Hindlimb muscle (tissue), 1 donor: ENCODE data around the gene UBE3D. TPM values are rescaled to one million over a fixed set of nuclear protein-coding genes. Genes with fewer than 3 reads are reported as not detected.
"Not testable (repeated sequence)": the region's sequence is repeated elsewhere in the genome, so short reads cannot be mapped to it uniquely, and the experiment has no call there.

Experiments
- DNase-seq: peaks from one replicate; pipeline ENCODE4 v3.0.0-alpha.2; 2013
- polyA plus RNA-seq: library from polyadenylated mRNA; unstranded; fragments of 120-200 nt; gene quantifications from one replicate; pipeline ENCODE4 v1.2.1, GENCODE V29; 2013; ENCODE audit not compliant: insufficient read length

UBE3D gene
- polyA plus RNA-seq, 1 donor = 12.4 TPM

DNA sequence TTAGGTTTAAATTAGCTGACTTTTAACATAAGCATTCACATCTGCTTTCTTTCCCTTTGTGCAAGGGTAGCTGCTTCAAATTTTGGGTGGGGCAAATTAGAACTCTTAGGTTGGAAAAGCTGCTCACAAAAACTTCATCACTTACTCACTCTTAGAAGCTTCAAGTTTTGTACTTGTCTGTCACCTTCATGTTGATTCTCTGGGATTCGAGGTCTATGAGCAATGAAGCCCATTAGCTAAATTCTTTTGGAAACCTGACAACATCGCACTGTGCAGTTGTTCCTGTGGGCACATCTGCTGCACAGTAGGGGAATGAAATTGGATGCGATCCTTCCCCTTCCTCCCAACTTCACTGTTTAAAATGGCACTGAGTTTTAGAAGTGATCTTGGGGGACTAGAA lies 156.1 kb downstream of the UBE3D start:
- DNase-seq = no peak

DNA sequence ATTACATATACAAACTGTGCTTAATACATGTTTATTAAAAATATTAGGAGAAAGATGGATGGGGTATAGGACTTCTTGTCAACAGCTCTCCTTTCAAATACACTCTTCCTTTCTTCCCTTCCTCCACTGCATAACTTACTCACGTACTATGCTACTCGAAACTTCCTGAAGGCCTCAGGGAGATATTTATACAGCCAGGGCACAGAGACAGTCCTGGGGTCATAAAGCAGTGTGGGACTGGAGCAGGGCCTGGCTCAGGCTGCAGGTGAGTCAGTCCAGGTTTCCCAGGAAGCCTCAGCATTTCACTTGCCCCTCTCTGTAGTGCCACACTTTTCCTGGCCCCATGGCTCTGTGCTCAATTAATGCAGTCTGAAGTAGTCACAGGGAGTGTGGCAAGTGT lies 157.0 kb downstream of the UBE3D start:
- no peak for DNase-seq

DNA sequence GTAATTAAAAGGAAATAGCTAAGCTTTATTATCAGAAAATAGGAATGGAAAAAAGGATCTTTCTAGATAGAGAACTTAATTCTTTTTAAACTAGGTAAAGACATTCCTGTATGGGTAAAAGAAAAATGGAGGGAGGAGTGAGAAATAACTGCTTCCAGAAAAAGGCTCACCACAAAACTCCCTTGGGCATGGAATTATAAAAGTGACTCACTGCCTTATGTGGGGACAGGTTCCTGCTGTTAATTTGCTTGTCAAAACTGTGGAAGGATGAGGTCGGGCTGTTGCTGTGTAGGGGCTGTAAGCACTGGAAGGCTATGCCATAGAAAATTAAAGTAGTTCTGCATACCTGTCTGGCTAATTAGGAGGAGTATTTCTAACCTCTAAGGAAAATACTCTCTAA lies 158.7 kb downstream of the UBE3D start:
- no peak for DNase-seq

DNA sequence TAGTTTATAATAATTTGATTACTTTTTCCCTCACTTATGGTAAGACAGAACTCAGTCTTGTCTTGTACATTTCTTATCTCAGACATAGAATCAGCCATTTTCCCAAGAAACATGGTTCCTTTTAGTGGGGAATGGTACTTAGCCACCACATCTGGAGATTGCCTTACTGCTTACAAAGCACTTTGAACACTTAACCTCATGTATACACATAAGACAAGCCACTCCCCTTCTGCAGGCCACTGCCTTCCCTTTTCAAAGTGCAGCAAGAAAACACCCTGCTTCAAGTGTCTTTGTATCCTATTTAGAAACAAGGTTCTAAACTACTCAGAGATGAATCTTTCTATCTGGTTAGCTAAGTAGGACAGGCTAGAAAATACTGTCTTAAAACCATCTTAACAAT lies 159.2 kb downstream of the UBE3D start:
- DNase-seq = no peak

DNA sequence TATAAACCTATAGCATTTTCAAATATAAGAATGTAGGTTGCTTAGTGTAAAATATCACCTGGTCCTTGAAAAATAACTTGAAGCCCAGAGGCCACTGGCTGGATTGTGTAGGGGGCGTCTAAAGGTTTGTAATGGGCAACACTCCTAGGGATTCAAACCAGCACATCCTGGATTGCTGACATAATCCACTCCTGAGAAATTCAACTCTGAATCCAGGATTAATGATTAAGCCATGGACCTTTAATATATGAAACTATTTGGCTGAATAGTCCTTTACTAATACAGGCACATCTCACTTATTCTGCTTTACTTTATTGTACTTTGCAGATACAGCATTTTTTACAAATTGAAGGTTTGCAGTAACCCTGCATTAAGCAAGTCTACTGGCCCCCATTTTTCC lies 160.8 kb downstream of the UBE3D start:
- DNase-seq = no peak

DNA sequence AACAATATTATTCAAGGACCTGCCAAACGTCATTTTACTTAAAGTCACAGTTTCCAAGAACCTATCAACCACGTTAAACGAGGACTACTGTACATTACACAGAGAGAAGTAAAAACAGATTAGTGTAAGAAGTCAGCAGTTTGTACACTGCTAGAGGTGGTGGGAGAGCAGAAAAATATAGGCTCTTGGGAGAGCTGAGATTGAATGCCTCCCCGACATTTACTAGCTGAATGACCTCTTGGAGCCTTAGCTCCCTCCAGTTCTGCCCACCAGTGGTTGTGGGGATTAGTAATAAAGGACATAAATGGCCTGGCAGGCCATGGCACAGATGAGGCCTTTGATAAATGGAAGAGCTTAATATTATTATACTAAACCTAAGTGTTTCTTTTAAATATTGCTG lies 161.4 kb downstream of the UBE3D start:
- no peak for DNase-seq

DNA sequence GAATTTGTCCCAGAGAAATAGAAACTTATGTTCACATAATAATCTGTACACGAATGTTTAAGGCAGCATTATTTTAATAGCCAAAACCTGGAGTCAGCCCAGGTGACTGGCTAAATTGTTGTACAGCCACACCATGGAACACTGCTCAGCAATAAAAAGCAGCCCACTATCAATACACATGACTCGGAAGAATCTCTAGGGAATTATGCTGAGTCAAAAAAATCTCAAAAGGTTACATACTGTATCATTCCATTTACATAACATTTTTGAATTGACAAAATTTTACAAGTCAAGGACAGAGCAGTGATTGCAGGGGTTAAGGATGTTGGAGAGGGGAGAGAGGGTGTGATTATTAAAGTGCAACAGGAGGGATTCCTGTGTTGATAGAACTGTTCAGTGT lies 163.4 kb downstream of the UBE3D start:
- no peak for DNase-seq

DNA sequence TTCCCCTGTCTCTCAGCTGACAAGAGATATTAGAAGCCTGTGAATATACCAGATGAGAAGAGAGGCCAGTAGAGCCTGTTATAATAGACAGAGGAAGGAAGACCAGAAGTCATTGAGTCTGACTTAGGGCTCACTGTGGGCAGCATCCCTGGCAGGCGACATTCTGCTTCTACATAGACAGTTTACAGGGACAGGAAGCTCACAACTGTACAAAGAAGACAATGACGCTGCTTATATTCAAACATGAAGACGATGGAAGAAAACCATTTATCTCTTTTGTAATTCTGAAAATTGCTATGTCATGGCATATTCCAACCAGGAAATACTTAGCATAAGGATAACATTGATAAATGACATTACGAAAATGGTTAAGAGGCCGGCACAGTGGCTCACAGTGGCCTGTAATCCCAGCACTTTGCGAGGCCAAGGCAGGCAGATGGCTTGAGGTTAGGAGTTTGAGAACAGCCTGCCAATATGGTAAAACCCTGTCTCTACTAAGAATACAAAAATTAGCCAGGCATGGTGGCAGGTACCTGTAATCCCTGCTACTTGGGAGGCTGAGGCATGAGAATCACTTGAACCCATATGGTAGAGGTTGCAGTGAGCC lies 170.9 kb downstream of the UBE3D start:
- no peak for DNase-seq

DNA sequence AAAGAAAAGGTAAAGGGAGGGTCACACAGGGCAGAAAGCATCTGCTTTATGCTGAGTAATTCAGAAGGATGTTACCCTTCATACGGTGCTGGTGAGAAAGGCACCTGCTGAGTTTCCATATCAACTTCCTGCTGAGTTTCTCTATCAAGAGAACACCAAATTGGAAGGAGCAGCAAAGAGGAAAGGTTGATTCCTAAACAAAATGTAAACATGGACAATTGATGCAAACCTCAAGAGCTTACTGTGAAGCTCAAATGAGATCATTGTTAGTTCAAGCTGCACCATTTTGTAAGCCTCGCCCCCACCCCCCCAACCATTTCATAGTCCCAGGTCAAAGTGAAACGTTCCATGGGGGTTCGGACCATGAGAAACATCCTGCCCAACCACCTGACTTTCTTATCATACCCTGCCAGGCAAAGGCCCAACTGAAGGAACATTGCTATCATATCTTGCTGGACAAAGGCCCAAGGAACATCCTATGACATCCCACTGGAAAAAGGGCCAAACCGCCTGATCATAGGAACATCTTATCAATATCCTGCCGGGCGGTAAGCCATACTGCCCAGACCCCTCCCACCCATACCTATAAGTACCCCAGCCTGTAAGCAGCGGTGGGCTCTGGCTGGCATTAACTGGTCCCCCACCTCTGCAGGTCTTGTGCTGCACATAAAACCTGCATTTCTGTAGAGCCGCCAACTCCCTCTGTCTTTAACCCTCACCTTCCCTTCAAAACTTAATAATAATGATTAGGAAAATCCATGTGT lies 171.6 kb downstream of the UBE3D start:
- DNase-seq = no peak

DNA sequence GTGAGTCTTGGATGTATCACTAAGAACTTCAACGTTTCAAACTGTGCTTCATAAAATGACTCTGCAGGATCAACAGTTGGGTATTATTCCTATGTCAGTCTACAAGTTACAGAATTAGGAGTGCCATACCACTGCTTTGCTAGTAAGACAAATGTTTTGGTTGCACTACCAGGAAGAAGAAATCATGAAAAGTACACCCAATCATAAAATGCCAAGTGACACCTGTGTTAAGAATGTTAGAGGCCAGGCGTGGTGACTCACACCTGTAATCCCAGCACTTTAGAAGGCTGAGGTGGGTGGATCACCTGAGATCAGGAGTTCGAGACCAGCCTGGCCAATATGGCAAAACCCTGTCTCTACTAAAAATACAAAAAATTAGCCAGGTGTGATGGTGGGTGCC lies 174.1 kb downstream of the UBE3D start:
- DNase-seq = not testable (repeated sequence)

DNA sequence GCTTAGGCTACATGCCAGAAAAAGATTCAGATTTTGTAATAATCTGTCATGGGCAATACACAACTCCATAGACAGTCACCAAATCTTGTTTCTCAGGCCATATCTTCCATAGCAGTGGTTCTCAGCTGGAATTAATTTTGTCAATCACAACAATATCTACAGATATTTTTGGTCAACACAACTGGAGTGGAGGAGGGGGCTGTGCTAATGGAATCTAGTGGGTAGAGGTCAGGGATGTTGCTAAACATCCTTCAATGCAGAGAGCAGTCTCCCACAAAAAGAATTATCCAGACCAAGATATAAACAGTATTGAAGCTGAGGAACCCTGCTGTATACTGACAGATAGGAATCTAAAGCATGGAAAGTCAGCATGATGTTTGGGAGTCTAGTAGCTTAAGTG lies 174.6 kb downstream of the UBE3D start:
- no peak for DNase-seq

DNA sequence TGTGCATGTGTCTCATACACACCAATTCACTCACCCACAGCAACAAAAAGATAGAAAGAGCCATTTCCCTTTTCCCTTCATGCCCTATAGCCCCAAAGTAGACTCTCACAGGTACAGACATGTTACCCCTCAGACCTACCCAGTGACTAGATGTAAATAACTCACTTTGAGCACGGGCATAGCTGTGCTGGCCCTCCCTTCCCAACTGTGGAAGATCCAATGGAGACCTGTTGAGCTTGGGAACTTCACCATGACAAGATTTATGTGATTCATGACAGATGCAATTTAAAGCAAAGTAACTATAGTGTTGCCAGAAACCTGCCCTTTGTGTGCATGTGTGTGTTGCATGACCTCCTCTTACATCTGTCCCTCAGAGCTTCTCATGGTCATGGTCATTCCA lies 175.4 kb downstream of the UBE3D start:
- DNase-seq = no peak

DNA sequence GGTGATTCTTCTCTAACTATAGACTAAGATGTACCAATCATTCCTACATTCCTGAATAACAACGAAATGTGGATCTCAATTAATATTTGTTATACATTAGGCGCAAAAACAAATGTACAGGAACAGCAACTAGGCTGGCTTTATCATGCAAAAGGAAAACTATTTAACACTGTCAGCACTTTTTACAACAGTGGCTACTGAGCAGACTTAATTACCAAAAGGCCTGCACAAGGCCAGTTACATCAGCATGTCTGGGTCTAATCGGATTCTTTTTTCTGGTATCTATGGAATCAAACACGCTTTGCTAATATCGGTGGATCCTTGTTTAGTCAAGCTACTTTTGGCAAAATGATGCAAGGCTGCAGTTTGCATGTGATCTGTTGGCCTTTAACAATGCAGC lies 176.5 kb downstream of the UBE3D start:
- no peak for DNase-seq

DNA sequence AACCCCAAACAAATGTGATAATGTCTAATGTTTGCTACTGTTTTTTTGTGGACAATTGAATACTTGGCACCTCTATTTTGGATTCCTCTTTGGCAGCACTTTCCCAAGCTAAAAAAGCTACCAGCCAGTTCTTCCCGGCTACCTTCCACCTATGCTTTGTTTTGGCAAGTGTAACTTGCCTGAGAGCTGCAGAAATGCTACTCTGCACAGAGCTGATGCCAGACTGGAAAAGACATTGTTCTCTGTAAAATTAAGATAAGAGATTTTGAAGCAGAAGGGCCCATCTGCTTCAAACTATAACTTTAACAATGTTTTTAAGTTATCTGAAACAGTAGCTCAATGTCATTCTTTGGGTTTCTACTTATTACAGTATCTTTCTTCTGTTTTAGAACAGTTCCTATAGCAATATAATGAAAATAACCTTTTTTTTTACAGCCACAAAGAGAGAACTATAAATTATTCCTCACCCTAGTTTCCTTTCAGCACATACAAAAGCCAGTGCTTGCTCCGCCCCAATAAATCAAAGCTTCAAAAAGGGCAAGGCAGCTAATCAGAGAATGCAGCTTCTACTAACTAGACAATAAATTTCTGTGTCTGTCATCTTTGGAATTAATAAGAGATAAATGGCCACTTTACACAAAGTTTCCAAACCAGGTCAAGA lies 183.1 kb downstream of the UBE3D start:
- no peak for DNase-seq

DNA sequence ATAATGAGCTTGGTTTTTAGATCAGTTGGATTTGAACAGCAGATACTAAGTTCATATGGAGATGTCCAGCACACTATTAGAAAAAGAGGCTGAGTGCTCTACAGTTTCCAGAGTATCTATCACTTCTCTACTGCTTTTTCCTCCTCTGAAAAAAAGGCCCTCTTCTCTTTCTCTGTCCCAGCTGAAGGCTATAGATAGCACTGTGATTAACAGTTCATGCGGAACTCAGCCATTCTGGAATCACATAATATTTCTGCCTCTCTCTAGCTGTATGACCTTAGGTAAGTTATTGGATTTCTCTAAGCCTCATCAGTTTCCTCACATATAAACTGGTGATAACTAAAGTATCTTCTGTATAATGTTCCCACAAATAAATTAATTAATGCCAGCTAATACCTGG lies 184.1 kb downstream of the UBE3D start:
- DNase-seq = no peak

DNA sequence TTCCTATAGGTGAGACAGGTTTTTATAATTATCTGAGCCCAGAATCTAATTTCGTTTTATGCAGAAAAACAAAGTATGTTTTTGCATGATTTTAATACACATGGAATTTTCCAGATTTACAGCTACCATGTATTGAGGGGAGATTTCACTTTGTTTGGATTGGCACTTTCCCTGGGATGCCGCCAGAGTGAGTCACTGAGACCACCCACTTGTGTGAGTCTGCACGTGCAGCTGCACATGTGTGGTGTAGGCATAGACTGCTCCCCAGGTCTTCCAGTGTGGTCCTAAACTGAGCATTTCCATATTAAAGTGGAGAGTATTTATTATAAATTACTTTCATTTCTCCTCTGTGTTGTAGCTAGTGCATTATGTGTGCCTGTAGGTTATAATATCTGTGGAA lies 186.8 kb downstream of the UBE3D start:
- DNase-seq = no peak

DNA sequence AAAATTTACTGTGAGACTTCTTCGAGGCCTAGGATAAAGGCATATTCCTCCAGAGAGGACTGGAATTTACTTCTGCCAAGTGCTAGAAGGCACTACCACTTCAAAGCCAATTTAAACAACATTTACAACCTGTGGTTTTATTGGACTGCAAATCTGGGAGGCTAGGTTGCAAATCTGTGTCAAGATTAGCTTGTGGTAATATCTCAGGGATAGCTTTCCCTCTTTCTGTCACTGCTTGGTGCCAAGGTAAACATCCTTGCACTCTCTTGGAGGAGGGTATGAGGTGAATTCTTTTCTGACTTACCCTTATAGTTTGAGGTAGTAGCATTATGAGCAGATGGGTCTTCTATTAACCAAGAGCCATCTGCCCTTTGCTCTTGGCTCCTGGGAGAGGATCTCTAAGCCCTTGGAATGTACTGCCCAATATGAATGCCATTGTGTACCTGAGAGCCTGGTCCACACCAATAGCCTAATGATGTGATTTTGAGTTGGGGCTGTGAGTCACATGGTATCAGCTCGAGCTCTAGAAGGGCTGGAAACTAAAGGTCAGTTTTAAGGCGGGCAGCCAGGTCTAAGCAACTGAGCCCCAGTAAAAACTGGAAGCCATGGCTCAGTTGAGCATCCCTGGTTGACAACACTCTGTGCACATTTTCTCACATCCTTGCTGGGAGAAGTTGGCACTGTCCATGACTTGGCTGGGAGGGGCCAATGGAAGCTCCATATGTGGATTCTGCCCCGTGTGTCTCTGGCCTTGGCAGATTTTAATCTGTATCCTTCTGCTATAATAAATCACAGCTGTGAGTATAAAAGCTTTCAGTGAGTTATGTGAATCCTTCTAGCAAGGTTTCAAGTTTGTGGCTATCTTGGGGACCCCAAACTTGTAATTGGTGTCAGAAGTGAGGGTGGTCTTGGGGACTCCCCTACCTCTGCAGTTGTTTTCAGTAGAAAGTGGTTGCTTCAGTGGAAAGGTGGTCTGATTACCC lies 188.1 kb downstream of the UBE3D start:
- DNase-seq = no peak

DNA sequence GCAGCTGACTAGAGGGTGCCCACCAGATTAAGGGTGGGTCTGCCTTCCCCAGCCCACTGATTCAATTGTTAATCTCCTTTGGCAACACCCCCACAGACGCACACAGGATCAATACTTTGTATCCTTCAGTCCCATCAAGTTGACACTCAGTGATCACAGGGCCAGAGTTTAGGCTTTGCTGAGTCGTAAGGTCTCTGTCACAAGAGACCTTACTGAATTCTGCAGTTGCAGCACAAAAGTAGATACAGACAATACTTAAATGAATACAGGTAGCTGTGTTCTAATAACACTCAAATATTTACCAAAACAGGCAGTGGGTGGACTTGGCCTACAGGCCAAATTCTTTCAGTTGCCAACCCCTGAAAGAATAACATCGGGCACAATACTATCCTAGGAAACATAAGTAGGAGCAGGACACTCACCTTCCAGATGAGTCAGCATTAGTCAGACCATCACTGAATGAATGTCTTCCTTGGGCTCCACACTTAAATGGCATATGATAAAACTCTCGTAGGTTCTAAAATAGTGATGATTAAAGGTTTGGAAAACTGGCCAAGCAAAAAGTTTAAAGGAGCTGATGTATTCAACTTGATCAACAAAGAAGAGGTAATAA lies 190.0 kb downstream of the UBE3D start:
- DNase-seq = no peak

DNA sequence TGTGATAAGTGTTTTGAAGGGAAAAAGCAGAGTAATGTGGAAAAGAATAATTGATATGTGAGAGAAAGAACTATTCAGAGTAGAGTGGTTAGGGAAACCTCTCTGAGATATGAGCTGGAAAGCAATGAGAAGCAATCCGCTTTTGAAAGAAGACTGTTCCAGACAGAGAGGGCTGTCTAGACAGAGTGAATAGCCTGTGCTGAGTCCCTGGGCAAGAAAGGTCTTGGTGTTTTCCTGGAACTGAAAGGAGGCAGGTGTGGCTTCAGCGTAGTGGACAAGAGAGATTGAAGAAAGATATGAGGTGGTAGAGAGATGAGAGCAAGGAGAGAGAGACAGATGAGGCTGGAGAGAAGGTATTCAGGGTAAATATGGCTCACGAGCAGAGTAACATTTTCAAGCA lies 190.8 kb downstream of the UBE3D start:
- DNase-seq = no peak

DNA sequence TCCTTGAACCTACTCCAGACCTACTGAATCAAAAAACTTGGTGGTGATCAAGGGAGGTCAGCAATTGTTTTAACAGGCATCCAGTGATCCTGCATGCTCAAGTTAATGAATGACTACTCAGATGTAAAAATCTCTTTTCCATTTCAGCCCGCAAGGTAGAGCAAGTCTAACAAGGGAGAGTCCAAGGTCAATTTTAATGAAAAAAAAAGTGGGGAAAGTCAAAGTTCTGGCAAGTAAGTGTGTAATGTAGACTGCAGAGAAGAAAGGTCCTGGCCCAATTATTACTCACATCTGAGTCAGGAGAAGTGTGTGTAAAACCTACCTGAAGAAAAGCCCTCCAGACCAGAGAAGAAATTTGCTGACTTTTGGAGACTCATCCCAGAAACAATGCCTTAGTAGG lies 193.5 kb downstream of the UBE3D start:
- DNase-seq = no peak

DNA sequence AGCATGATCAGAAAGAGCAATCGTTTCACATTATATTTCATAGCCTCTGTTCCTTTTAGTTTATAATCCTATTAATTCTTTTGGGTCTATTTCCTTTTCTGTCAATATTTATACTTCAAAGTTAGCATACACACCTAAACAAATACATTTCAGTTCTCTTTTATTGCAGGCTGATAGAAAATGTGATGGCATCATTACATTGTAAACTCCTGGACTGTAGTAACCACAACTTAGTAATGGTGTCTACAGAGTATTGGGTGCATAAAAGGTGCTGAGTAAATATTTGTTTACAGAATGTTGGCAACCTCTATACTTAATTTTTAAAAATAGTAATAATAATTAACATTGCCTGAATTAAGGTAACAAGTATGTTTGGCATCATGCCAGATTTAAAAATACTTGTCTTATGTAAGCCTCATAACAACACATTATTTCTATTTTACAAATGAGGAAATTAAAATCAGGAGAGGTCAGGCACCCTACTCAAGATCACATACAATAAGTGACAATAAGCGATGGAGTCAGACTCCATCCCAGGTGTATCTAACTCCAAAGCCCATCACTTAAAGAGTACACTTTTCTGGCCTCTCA lies 195.0 kb downstream of the UBE3D start:
- no peak for DNase-seq

DNA sequence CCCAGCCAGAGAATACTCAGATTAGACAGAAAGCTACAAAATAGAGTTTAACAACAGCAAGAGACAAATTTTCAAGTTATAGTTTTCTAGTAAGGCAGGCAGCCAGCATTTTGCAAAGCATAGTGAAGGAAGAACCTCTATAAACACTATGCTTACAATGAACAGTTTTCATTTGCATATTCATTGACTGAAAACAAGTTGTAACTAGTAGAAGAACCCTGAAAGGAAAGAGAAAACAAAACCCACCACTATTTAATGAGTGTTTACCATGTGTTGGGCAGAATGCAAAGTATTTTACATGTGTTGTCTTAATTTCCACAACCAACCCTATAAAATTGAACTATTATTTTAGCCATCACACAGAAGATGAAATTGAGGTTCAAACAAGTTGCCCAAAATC lies 196.1 kb downstream of the UBE3D start:
- DNase-seq = no peak
